Spleen (tissue), 11 donors: Measurements from ENCODE around the gene WDR74. TPM values are rescaled to one million over a fixed set of nuclear protein-coding genes. Genes with fewer than 3 reads are reported as not detected.
"Not testable (repeated sequence)": the region's sequence is repeated elsewhere in the genome, so short reads cannot be mapped to it uniquely, and the experiment has no call there.

Experiments used
- DNase-seq: peaks from one replicate; pipeline ENCODE4 v3.0.0-alpha.2; 2020
- H3K27ac ChIP-seq, 8 donors: fragments of 200-600 bp; sonication (generic) in 7 of 8; 1 replicate in 4 of 8; 2 replicates in 4 of 8; pipeline versions ENCODE4 v1.5.0 to v1.8.0; 2016 to 2021; ENCODE audit warnings: inconsistent platforms in 4 of 8, mild to moderate bottlenecking in 4 of 8, moderate library complexity in 1 of 8
- H3K27me3 ChIP-seq, 7 donors: fragments of 200-600 bp; sonication (generic) in 6 of 7; replicated peaks in 1 of 7; 1 replicate in 4 of 7; 2 replicates in 3 of 7; pipeline versions ENCODE4 v1.5.0 to v1.8.0; 2016 to 2021; ENCODE audit warnings: inconsistent platforms in 3 of 7, mild to moderate bottlenecking in 1 of 7
- H3K36me3 ChIP-seq, 6 donors: fragments of 200-600 bp; sonication (generic) in 5 of 6; 1 replicate in 4 of 6; 2 replicates in 2 of 6; pipeline versions ENCODE4 v1.5.0 to v1.8.0; 2016 to 2021; ENCODE audit warnings: inconsistent platforms in 2 of 6
- H3K4me1 ChIP-seq, 6 donors: fragments of 200-600 bp; sonication (generic) in 5 of 6; 1 replicate in 3 of 6; 2 replicates in 3 of 6; pipeline versions ENCODE4 v1.5.0 to v1.8.0; 2016 to 2021; ENCODE audit warnings: inconsistent platforms in 3 of 6
- H3K4me3 ChIP-seq, 8 donors: fragments of 200-600 bp; sonication (generic) in 7 of 8; 1 replicate in 4 of 8; 2 replicates in 4 of 8; pipeline versions ENCODE4 v1.5.0 to v1.8.0; 2016 to 2021; ENCODE audit warnings: inconsistent platforms in 4 of 8, mild to moderate bottlenecking in 4 of 8, moderate library complexity in 2 of 8
- H3K9me3 ChIP-seq, 8 donors: fragments of 200-600 bp; sonication (generic) in 7 of 8; 1 replicate in 4 of 8; 2 replicates in 4 of 8; pipeline versions ENCODE4 v1.5.0 to v1.8.0; 2016 to 2021; ENCODE audit warnings: inconsistent platforms in 4 of 8
- POLR2A ChIP-seq, 3 donors: fragments of 450-650 bp; IDR thresholded peaks; one replicate each; pipeline ENCODE4 v1.5.1; 2017; ENCODE audit warnings: antibody characterized with exemption in 3 of 3, mild to moderate bottlenecking in 1 of 3
- POLR2AphosphoS5 ChIP-seq, 3 donors: sonication (generic); formaldehyde crosslinking; IDR thresholded peaks; one replicate each; pipeline ENCODE4 v1.5.1; 2017; ENCODE audit warnings: antibody characterized with exemption in 3 of 3
- WGBS, 5 donors: extraction: QIAGEN DNeasy Blood & Tissue Kit in 3 of 5; methylation state at CpG; one replicate each; pipeline versions ENCODE4 v1.1.5 to v1.1.7; 2013 to 2018; 5-methylcytosine and 5-hydroxymethylcytosine counted together
- intact Hi-C: fragments of 100-400 bp; cut with DNase I; formaldehyde crosslinking; loops from one replicate; pipeline ENCODE4 v1.15.0; 2023; ENCODE audit warnings: low total_unique reads
- polyA plus RNA-seq, 3 donors: library from polyadenylated mRNA; stranded (reverse); fragments of 200-250 nt; gene quantifications; one replicate each; pipeline ENCODE4 v1.2.1, GENCODE V29; 2013
- total RNA-seq, 7 donors: library from RNA; depleted of rRNA in 3 of 7; stranded (reverse); fragments of >200 nt in 3 of 7; fragmentation: NEBNext Ultra II Directional in 4 of 7; extraction: Animal tissue kit (Norgen Biotek cat#: 25700) in 4 of 7; gene quantifications; one replicate each; pipeline versions ENCODE4 v1.1.0 to v1.2.1, GENCODE V29; 2016 to 2021
- TF ChIP-seq, protein P1 (sequence below), 11 experiments: fragments of 200-600 bp in 7 of 11; fragments of 450-650 bp in 4 of 11; sonication (generic) in 4 of 11; IDR thresholded peaks in 8 of 11; conservative IDR thresholded peaks in 3 of 11; 1 replicate in 7 of 11; 2 replicates in 4 of 11; pipeline versions ENCODE4 v1.4.0 to v1.8.0; 2016 to 2021; ENCODE audit warnings: antibody characterized with exemption in 11 of 11, inconsistent platforms in 4 of 11, mild to moderate bottlenecking in 1 of 11
- donor health status: healthy with polysubstance abuse.
- donor health status: DM: no; HTN: no; CAD: no; lungs with moderate emphysema.
- donor health status: DM: no; HTN: no; CAD: no.
- donor health status: Bipolar disorder and iron deficiency.
- donor health status: healthy.
- donor health status: DM: no; HTN: no; CAD: no.
- donor health status: DM: yes; HTN: yes; CAD: no.

The WDR74 gene
- total and polyA plus RNA-seq, 10 donors = 29.0 to 66.2 (median 50.1) TPM

DNA sequence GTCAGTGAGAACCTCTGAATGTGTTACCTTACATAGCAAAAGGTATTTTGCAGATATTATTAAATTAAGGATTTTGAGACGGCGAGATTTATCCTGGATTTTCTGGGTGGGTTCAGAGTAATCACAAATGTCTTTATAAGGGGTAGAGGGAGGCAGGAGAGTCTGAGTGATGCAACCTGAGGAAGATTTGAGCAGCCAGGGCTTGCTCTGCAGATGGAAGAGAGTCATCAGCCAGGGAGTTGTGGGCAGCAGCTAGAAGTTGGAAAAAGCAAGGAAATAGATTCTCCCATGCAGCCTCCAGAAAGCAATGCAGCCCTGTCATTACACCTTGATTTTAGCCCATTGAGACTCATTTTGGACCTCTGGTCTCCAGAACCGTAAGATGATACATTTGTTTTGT is 4.1 kb upstream of the WDR74 start:
- no peak overlapping the region for H3K27ac ChIP-seq
- DNase-seq = no peak
- intact Hi-C loops = no loop called here
- H3K4me3 ChIP-seq = no peak overlapping the region
- no peaks in the 10 kb centered on the region for H3K36me3 ChIP-seq
- TF ChIP-seq POLR2A (IDR thresholded peaks at IDR 0.05) (no peak), POLR2AphosphoS5 (IDR thresholded peaks at IDR 0.05) (no peak)
- TF ChIP-seq, protein P1, sequence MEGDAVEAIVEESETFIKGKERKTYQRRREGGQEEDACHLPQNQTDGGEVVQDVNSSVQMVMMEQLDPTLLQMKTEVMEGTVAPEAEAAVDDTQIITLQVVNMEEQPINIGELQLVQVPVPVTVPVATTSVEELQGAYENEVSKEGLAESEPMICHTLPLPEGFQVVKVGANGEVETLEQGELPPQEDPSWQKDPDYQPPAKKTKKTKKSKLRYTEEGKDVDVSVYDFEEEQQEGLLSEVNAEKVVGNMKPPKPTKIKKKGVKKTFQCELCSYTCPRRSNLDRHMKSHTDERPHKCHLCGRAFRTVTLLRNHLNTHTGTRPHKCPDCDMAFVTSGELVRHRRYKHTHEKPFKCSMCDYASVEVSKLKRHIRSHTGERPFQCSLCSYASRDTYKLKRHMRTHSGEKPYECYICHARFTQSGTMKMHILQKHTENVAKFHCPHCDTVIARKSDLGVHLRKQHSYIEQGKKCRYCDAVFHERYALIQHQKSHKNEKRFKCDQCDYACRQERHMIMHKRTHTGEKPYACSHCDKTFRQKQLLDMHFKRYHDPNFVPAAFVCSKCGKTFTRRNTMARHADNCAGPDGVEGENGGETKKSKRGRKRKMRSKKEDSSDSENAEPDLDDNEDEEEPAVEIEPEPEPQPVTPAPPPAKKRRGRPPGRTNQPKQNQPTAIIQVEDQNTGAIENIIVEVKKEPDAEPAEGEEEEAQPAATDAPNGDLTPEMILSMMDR (IDR thresholded peaks at IDR 0.05 in 8 of 11, conservative IDR thresholded peaks at IDR 0.05 in 3 of 11) = no peak
- H3K9me3 ChIP-seq = no peaks in the 10 kb centered on the region
- H3K27me3 ChIP-seq = no peaks in the 10 kb centered on the region
- WGBS, 5 donors = 93 to 99% (median 96%) methylated on average over 3 of the region's 3 CpGs
- peaks cover 11 to 32% (median 26%) of the 10 kb centered on the region in 6 donors for H3K4me1 ChIP-seq

DNA sequence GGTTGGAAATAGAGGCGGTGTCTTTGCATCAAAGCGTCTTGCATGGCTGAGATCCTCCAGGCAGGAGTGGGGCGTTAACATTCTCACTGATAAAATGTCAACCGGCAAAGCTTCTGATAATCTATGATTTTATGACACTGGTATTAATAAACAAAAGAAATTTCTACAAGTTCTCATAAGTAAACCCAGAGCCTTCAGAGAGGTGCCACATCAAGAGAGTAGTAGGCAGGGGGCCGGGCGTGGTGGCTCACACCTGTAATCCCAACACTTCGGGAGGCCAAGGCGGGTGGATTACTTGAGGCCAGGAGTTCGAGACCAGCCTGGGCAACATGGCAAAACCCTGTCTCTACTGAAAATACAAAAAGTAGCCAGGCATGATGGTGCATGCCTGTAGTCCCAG is 3.5 kb upstream of the WDR74 start:
- Histone ChIP-seq H3K4me3 (peak overlapping the region in 2 of 8 donors; percentile 76 to 99), H3K4me1 (peaks cover 17 to 38% (median 31%) of the 10 kb centered on the region in 6 donors), H3K27ac (peak overlapping the region; percentile 97 to 100 (median 98))
- H3K27me3 ChIP-seq, DNase-seq, H3K36me3 ChIP-seq, H3K9me3 ChIP-seq, intact Hi-C loops: not testable (repeated sequence)
- 83 to 90% (median 89%) methylated on average over 9 of the region's 9 CpGs for WGBS, 5 donors

DNA sequence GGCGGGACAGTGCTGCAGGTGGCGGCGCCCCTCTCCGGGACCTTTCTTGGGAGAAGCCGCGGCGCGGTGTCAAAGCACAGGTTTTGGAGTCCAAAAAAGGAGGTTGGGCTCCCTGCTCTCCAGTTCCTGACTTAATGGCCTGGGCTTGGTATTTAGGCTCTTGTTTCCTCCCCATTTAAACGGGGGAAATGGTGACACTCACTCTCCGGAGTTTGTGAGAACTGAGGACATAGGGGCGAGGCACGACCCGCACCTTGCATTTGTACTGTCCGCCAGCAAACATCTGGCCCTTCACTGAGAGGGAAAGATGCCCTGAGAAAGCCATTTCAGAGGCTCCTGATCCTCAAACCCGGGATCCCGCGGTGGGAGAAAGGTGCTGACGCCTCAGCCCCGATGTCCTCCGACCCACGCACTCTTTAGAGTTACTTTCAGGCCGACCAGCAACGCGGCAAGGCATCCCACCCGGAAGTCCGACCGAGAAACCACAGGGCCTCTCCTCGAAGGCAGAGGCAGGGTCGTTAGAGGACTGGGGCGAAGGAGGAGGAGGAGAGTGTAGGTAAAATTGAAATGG is 2.9 kb upstream of the WDR74 start:
- peak overlapping the region; percentile 20 to 99 (median 85) for H3K4me3 ChIP-seq
- peak in 2 of 3 donors; percentile 83 to 86 for TF ChIP-seq POLR2AphosphoS5 (IDR thresholded peaks at IDR 0.05)
- TF ChIP-seq, protein P1 (IDR thresholded peaks at IDR 0.05 in 8 of 11, conservative IDR thresholded peaks at IDR 0.05 in 3 of 11) = no peak
- peaks cover 0 to 8% (median 0%) of the 10 kb centered on the region in 6 donors for H3K36me3 ChIP-seq
- 3 to 6% (median 4%) methylated on average over 21 to 30 of the region's 30 CpGs for WGBS, 5 donors
- intact Hi-C loops = no loop called here
- H3K4me1 ChIP-seq = peaks cover 17 to 44% (median 37%) of the 10 kb centered on the region in 6 donors
- no peaks in the 10 kb centered on the region for H3K9me3 ChIP-seq
- peak; percentile 89 for DNase-seq
- peak overlapping the region; percentile 97 to 100 (median 98) for H3K27ac ChIP-seq
- no peaks in the 10 kb centered on the region for H3K27me3 ChIP-seq

DNA sequence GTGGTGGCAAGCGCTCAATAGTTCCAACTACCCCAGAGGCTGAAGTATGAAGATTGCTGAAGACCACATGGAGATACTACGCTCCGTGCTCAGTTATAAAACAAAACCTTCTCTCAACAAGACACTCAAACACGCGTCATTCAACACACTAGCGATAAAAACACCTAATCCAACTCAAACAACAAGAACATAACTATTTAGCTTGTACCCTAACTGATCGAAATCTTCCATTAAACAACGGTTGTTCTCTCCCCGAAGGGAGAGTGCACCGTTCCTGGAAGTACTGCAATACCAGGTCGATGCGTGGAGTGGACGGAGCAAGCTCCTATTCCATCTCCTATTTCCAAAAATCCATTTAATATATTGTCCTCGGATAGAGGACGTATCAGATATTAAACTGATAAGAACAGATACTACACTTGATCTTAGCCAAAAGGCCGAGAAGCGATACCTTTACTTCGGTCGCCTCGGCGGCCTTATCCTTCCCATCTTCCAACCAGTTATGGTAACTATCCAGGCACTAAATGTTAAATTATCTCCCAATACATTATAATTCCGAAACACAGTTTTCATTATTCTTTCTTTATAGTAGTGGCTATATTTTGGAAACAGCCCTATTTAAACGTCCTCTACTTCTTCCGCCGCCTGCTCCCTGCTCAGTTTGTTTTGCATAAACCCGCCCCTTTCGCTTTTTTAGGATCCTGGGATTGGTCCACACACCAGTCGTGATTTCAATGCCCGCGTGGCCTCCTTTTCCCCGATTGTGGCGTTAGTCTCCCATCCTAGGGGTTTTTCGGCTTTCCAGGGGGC is 2.2 kb upstream of the WDR74 start:
- Histone ChIP-seq H3K4me1 (peaks cover 17 to 51% (median 39%) of the 10 kb centered on the region in 6 donors), H3K27me3 (no peaks in the 10 kb centered on the region), H3K27ac (peak overlapping the region; percentile 97 to 100 (median 98)), H3K4me3 (peak overlapping the region; percentile 20 to 99 (median 92)), H3K36me3 (peaks cover 0 to 14% (median 2%) of the 10 kb centered on the region in 6 donors), H3K9me3 (no peaks in the 10 kb centered on the region)
- TF ChIP-seq, protein P1 (IDR thresholded peaks at IDR 0.05 in 8 of 11, conservative IDR thresholded peaks at IDR 0.05 in 3 of 11) = peak in 4 of 11 experiments; percentile 10 to 42 (median 14)
- TF ChIP-seq POLR2AphosphoS5 (IDR thresholded peaks at IDR 0.05) (peak in 2 of 3 donors; percentile 89 to 100), POLR2A (IDR thresholded peaks at IDR 0.05) (peak; percentile 97 to 100 (median 99))
- intact Hi-C loops = no loop called here
- WGBS, 5 donors = 0 to 1% (median 0%) methylated on average over 33 of the region's 33 CpGs
- peak; percentile 93 for DNase-seq

DNA sequence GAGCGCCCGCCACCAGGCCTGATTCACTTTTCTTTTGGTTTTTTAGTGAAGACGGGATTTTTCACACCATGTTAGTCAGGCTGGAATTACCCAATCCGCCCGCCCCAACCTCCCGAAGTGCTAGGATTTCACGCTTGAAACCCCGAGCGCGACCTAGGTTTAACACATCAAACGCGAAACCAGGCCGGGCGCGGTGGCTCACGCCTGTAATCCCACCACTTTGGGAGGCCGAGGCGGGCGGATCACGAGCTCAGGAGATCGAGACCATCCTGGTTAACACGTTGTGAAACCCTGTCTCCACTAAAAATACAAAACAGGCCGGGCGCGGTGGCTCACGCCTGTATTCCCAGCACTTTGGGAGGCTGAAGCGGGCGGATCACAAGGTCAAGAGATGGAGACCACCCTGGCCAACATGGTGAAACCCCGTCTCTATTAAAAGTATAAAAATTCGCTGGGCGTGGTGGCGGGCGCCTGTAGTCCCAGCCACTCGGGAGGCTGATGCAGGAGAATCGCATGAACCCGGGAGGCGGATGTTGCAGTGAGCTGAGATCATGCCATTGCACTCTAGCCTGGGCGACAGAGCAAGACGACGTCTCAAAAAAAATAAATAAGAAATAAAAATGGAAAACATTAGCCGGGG is 1.5 kb upstream of the WDR74 start:
- H3K27me3 ChIP-seq, H3K9me3 ChIP-seq, intact Hi-C loops: not testable (repeated sequence)
- WGBS, 5 donors = 0 to 1% (median 1%) methylated on average over 35 to 41 of the region's 41 CpGs
- DNase-seq = peak; percentile 91
- Histone ChIP-seq H3K27ac (peak overlapping the region; percentile 97 to 100 (median 98)), H3K4me3 (peak overlapping the region; percentile 76 to 99 (median 94)), H3K36me3 (peaks cover 0 to 22% (median 6%) of the 10 kb centered on the region in 6 donors), H3K4me1 (peaks cover 17 to 58% (median 40%) of the 10 kb centered on the region in 6 donors)
